Sigmoid colon (tissue), 7 donors: Measurements from ENCODE around the gene CAMKK2. TPM values are rescaled to one million over a fixed set of nuclear protein-coding genes. Genes with fewer than 3 reads are reported as not detected.
A peak's percentile ranks its signal among the peaks of the same experiment; 100 is the strongest.

Source experiments
- DNase-seq: peaks from one replicate; pipeline ENCODE4 v3.0.0-alpha.2; 2019
- H3K27ac ChIP-seq, 4 donors: fragments of 200-600 bp; sonication (generic); one replicate each; pipeline ENCODE4 v1.5.1; 2016 to 2019; ENCODE audit warnings: mild to moderate bottlenecking in 1 of 4
- H3K27me3 ChIP-seq, 3 donors: fragments of 200-600 bp; sonication (generic); one replicate each; pipeline ENCODE4 v1.5.1; 2019; ENCODE audit warnings: mild to moderate bottlenecking in 1 of 3
- H3K36me3 ChIP-seq, 4 donors: fragments of 200-600 bp; sonication (generic); one replicate each; pipeline ENCODE4 v1.5.1; 2016 to 2019
- H3K4me1 ChIP-seq, 4 donors: fragments of 200-600 bp; sonication (generic); one replicate each; pipeline ENCODE4 v1.5.1; 2017 to 2019
- H3K4me3 ChIP-seq, 4 donors: fragments of 200-600 bp; sonication (generic); one replicate each; pipeline ENCODE4 v1.5.1; 2017 to 2019; ENCODE audit warnings: mild to moderate bottlenecking in 2 of 4, moderate library complexity in 1 of 4
- H3K9me3 ChIP-seq, 4 donors: fragments of 200-600 bp in 3 of 4; sonication (generic) in 3 of 4; one replicate each; pipeline versions ENCODE4 v1.5.1 to v1.6.1; 2013 to 2019
- CTCF ChIP-seq, 4 experiments: fragments of 450-650 bp in 3 of 4; fragments of 200-600 bp in 1 of 4; IDR thresholded peaks; one replicate each; pipeline ENCODE4 v1.5.1; 2016 to 2019; ENCODE audit warnings: antibody characterized with exemption in 4 of 4, mild to moderate bottlenecking in 3 of 4, moderate library complexity in 2 of 4
- EP300 ChIP-seq, 4 donors: sonication (generic); formaldehyde crosslinking; IDR thresholded peaks; one replicate each; pipeline ENCODE4 v1.6.1; 2017; ENCODE audit warnings: antibody characterized with exemption in 4 of 4
- POLR2A ChIP-seq, 2 donors: fragments of 450-650 bp; IDR thresholded peaks; one replicate each; pipeline ENCODE4 v1.6.1; 2016; ENCODE audit warnings: antibody characterized with exemption in 2 of 2, mild to moderate bottlenecking in 2 of 2, moderate library complexity in 2 of 2
- POLR2AphosphoS5 ChIP-seq, 4 donors: sonication (generic); formaldehyde crosslinking; IDR thresholded peaks; one replicate each; pipeline ENCODE4 v1.6.1; 2017; ENCODE audit warnings: antibody characterized with exemption in 4 of 4
- WGBS, 2 donors: extraction: QIAGEN DNeasy Blood & Tissue Kit; methylation state at CpG; one replicate each; pipeline ENCODE4 v1.1.7; 2013; 5-methylcytosine and 5-hydroxymethylcytosine counted together
- intact Hi-C: fragments of 100-400 bp; cut with DNase I; formaldehyde crosslinking; loops from one replicate; pipeline ENCODE4 v1.15.1; 2023
- polyA plus RNA-seq, 3 donors: library from polyadenylated mRNA; stranded (reverse); fragments of 200-250 nt; gene quantifications; one replicate each; pipeline ENCODE4 v1.2.3, GENCODE V29; 2013
- total RNA-seq, 4 donors: library from RNA; depleted of rRNA; stranded (reverse); fragments of >200 nt; gene quantifications; one replicate each; pipeline ENCODE4 v1.1.0, GENCODE V29; 2016
- donor health status: healthy with polysubstance abuse.
- donor health status: Bipolar disorder and iron deficiency.
- donor health status: healthy.

Gene CAMKK2
- total and polyA plus RNA-seq, 7 donors: 18.0 to 33.8 (median 25.0) TPM

GRCh38 chr12:121240062-121240420 lies 56.5 kb downstream of the CAMKK2 start:
- peaks cover 0 to 48% (median 42%) of the 10 kb centered on the region in 4 donors for H3K4me1 ChIP-seq
- TF ChIP-seq POLR2A (IDR thresholded peaks at IDR 0.05) (no peak), EP300 (IDR thresholded peaks at IDR 0.05) (no peak), POLR2AphosphoS5 (IDR thresholded peaks at IDR 0.05) (no peak), CTCF (IDR thresholded peaks at IDR 0.05) (no peak)
- no peaks in the 10 kb centered on the region for H3K9me3 ChIP-seq
- peak overlapping the region in 3 of 4 donors; percentile 72 to 80 (median 76) for H3K27ac ChIP-seq
- H3K4me3 ChIP-seq: peak overlapping the region in 3 of 4 donors; percentile 30 to 48 (median 42)
- 74 to 85% methylated on average over 7 of the region's 7 CpGs for WGBS, 2 donors
- no peak for DNase-seq
- peaks cover 0 to 23% (median 2%) of the 10 kb centered on the region in 4 donors for H3K36me3 ChIP-seq
- no peaks in the 10 kb centered on the region for H3K27me3 ChIP-seq
- intact Hi-C loops: no loop called here

- DNase-seq: no peak
- H3K9me3 ChIP-seq: no peaks in the 10 kb centered on the region
- TF ChIP-seq EP300 (IDR thresholded peaks at IDR 0.05): no peak
- TF ChIP-seq POLR2AphosphoS5 (IDR thresholded peaks at IDR 0.05): peak in 1 of 4 donors; percentile 20
- TF ChIP-seq CTCF (IDR thresholded peaks at IDR 0.05): no peak
- H3K27ac ChIP-seq: peak overlapping the region in 3 of 4 donors; percentile 72 to 80 (median 76)
- H3K27me3 ChIP-seq: no peaks in the 10 kb centered on the region
- H3K4me3 ChIP-seq: peak overlapping the region in 1 of 4 donors; percentile 42
- peaks cover 0 to 17% (median 2%) of the 10 kb centered on the region in 4 donors for H3K36me3 ChIP-seq
- H3K4me1 ChIP-seq: peaks cover 0 to 48% (median 42%) of the 10 kb centered on the region in 4 donors
- WGBS, 2 donors: 65 to 84% methylated on average over 6 of the region's 6 CpGs
- intact Hi-C loops: no loop called here
Observed at GRCh38 chr12:121239351-121240061, 57.0 kb downstream of the CAMKK2 start.

GRCh38 chr12:121238604-121239350 lies 57.7 kb downstream of the CAMKK2 start:
- 53 to 61% methylated on average over 7 of the region's 7 CpGs for WGBS, 2 donors
- H3K9me3 ChIP-seq: no peaks in the 10 kb centered on the region
- H3K27ac ChIP-seq: peak overlapping the region in 3 of 4 donors; percentile 72 to 80 (median 76)
- peaks cover 0 to 12% (median 2%) of the 10 kb centered on the region in 4 donors for H3K36me3 ChIP-seq
- peaks cover 0 to 48% (median 42%) of the 10 kb centered on the region in 4 donors for H3K4me1 ChIP-seq
- no peak for DNase-seq
- no peak overlapping the region for H3K4me3 ChIP-seq
- TF ChIP-seq POLR2A (IDR thresholded peaks at IDR 0.05) (no peak), CTCF (IDR thresholded peaks at IDR 0.05) (no peak), POLR2AphosphoS5 (IDR thresholded peaks at IDR 0.05) (no peak), EP300 (IDR thresholded peaks at IDR 0.05) (no peak)
- H3K27me3 ChIP-seq: no peaks in the 10 kb centered on the region
- intact Hi-C loops: no loop called here

GRCh38 chr12:121238086-121238485 lies 58.4 kb downstream of the CAMKK2 start:
- DNase-seq: no peak
- intact Hi-C loops: no loop called here
- Histone ChIP-seq H3K27ac (peak overlapping the region in 3 of 4 donors; percentile 23 to 80 (median 76)), H3K27me3 (no peaks in the 10 kb centered on the region), H3K4me1 (peaks cover 0 to 48% (median 42%) of the 10 kb centered on the region in 4 donors), H3K9me3 (no peaks in the 10 kb centered on the region), H3K4me3 (no peak overlapping the region), H3K36me3 (peaks cover 0 to 13% (median 4%) of the 10 kb centered on the region in 4 donors)
- TF ChIP-seq EP300 (IDR thresholded peaks at IDR 0.05) (no peak), CTCF (IDR thresholded peaks at IDR 0.05) (no peak), POLR2A (IDR thresholded peaks at IDR 0.05) (no peak), POLR2AphosphoS5 (IDR thresholded peaks at IDR 0.05) (no peak)
- 89 to 90% methylated on average over 4 of the region's 4 CpGs for WGBS, 2 donors
